Activated effector memory CD4-positive, alpha-beta T cell treated with anti-CD3 and anti-CD28 coated beads, Interleukin-2, amount 50 U/mL, for 16 hours (primary cell): ENCODE data around the gene FOCAD.

Experiments
- DNase-seq: peaks from one replicate; pipeline ENCODE4 v3.0.0-alpha.2; 2020

The FOCAD gene

GRCh38 chr9:20681467-20681866 lies 2.6 kb upstream of the FOCAD start:
- DNase-seq: no peak

- peak; percentile 78 for DNase-seq
These were observed 566 bp upstream of the FOCAD start for GRCh38 chr9:20683351-20684034.

DNA sequence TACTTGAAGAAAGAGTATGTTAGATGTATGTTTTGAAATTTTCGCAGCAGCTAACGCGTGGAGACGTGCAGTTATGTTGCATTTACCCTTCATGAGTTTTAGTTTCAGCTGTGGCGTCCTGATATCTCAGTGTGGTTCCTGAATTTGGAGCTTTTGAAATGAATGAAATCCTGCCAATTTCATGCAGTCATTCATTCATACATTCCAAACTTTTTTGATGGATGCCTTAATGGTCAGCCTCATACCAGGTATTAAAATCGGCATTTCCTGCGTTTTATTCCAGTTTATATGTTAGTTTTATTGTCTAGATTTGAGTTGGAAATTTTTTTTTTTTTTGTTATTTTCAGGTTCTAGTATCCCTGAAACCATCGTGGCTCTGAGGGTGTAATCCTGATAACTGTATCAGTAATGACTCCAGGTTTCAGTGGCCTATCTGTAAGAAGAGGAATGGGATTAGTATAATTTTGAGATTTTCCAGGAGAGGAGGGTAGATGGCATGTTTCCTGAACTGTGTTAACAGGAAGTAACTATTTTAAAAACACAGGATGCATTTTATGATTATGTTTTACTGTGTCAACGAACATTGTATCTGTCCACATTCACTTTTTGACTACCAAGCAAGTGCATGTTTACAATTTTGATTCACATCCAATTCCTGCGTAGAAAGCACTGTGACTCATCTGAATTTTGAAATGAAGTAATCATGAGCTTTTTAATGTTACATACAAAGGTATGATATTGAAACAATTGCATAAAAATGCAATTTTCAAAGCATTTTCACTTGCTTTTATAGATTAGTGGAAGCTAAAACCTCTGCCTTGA lies 1.0 kb downstream of the FOCAD start:
- no peak for DNase-seq

DNA sequence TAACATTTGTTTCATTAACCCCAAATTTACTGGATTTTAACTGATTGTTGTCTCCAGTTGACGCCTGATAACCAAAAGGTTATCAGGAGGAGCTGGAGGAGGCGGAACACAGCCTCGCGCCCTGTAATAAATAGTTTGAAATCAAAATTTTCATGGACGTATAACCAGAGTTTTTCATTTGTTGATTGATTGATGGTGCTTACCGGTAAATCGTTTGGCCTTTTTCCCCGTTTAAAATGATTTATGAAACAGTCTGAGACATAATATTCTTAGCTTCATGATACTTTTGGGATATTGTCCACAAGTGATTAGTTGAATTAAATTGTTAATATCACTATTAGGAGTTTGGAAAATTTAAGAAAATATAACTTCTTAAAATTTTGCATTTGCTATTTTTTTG lies 1.7 kb downstream of the FOCAD start:
- DNase-seq: no peak

GRCh38 chr9:20689833-20690232 lies 5.8 kb downstream of the FOCAD start:
- no peak for DNase-seq

GRCh38 chr9:20692554-20692953 lies 8.5 kb downstream of the FOCAD start:
- no peak for DNase-seq

DNA sequence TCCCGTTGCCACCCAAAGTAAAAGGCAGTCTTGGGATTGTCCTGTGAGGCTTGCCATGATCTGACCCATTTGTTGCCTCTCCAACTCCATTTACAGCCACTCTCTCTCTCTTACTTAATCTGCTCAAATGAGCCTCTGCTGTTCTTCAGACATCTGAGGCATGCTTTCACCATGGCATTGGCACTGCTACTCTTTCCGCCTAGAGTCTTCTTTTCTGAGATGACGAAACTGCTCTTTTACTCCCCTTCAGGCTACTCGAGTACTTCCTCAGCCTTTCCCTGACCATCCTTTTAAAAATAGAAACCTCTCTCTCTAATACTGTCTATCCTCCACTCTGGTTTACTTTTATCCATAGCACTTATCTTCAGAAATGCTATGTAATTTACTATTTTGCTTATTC lies 9.0 kb downstream of the FOCAD start:
- no peak for DNase-seq

GRCh38 chr9:20694248-20694647 lies 10.2 kb downstream of the FOCAD start:
- no peak for DNase-seq

GRCh38 chr9:20697021-20697719 lies 13.1 kb downstream of the FOCAD start:
- DNase-seq: no peak

- no peak for DNase-seq
These were observed 14.7 kb downstream of the FOCAD start for GRCh38 chr9:20698782-20699181.

DNA sequence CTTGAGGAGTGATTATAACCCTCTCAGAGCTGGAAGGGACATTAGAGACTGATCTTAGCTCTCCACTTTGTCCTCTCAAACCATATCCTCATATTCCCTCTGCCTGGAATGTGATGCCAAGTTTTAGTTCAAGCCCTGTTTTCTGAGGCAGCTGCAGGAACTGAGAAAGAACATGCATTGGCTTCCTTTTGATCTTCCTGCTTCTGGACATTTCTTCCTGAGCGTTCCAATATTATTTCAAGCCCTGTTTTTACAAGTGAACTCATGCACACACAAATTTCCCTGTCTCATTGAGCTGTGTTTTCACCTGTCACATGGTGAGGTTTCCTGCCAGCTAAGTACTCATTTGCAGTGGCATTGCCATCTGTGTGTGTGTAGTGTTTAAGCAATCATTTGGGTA lies 17.0 kb downstream of the FOCAD start:
- DNase-seq: no peak

DNA sequence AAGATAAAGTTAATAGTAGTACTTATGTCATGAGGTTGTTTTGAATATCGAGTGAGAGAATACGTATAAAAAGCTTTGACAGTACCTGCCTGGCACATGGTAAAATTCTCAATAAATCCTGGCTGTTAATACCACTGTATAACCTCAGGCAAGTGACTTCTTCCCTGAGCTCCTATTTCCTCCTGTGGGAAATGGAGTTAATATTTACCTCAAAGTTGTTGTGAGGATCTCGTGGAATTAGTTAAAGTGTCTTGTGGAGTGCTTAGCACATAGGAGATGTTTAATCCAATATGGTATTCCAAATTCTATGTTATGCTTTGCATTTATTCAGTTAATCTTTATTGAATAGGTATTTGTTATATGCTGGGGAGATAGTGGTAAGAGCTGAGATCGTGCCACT lies 18.5 kb downstream of the FOCAD start:
- DNase-seq: no peak

DNA sequence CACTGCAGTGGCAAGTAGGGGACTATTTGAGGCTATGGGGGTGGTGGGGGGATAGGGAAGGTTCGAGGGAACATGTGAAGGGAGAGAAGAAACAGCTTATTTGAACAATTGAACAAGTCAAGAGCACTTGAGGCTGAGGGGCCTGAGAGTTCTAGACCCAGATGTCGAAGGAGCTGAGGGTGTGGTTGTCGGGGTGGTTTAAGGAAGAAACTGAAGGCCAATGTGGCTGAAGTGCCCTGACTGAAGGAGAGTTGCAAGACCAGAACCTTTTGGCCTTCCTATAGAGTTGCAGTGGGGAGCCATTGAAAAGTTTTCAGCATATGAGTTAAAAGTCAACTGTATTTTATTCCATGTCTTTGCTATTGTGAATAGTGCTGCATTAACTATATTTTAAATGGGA lies 19.1 kb downstream of the FOCAD start:
- DNase-seq: no peak

- no peak for DNase-seq
These were observed 23.6 kb downstream of the FOCAD start for GRCh38 chr9:20707708-20708107.

GRCh38 chr9:20713172-20713571 lies 29.1 kb downstream of the FOCAD start:
- no peak for DNase-seq

- no peak for DNase-seq
These were observed 30.7 kb downstream of the FOCAD start for GRCh38 chr9:20714442-20715415.

DNA sequence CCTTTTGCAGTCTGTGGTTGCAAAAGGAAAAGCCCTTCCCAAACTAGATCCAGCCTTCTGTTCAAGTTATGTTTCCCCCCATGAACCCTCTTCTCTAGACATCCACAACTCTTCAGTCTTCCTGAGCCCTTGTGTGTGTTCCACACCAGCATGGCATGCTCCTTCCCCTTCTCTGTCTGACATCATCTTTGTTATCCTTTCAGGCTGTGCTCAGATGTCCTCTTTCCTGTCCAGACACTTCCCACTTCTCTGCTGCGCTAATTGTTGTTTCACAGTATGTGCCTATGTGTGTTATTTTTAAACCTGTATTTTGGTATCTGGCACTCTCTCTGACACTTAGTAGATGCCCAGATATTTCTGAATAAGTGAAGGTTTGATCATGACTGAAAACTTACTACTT lies 38.2 kb downstream of the FOCAD start:
- DNase-seq: no peak

DNA sequence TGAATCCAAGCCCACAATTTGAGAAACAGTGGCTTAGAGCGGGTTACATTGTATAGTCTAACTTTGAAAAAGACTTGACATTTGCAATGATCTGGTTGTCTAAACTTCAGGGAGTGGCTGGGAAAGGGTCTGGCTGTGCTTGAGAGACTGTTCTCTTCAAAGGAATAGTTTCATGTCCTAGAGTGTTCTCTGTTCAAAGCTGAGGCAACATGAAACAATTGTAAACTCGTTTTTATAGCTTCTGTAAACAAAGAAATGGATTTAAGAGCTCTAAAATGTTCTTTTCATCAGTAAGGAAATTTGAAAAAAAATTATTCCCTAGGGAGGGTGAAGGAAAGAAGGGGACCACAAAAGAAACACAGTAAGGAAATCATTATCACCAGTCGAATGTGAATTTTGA lies 41.6 kb downstream of the FOCAD start:
- no peak for DNase-seq

DNA sequence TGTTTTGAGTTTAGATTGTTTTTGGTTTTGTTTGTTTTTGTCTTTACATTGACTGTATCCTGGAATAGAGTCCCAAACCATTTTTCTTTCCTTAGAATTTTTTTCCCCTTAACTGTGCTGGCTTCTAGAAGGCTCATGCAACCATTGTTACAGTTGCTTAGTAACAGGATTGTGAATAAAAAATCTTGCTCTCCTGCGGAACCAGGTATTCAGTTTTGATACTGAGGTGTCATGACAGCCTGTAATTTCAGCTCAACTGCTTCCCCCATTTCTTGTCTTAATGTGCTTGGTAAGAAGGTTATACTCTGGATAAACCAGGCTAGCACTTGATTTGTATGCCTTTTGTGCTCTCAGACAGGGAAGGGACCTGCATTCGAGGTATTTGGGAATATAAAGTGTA lies 42.1 kb downstream of the FOCAD start:
- no peak for DNase-seq

GRCh38 chr9:20728493-20729220 lies 44.6 kb downstream of the FOCAD start:
- DNase-seq: no peak

- no peak for DNase-seq
These were observed 45.5 kb downstream of the FOCAD start for GRCh38 chr9:20729523-20729922.

DNA sequence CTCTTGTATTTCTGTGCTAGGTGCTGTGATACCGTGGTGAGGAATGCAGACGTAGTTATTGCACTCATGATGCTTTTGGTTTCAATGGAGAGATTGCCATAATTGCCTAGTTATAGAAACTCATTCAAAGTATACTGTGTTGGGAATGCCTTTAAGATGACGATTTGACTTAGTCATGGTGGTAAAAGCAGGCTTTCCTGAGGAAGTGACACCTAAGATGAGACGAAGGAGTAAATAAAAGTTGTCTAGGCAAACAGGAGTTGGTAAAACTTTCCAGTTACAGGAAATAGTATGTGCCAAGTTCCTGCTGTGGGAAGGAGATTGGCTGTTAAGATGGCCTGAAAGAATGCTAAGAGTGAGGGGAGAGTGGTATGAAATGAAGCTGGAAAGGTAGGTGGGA lies 48.1 kb downstream of the FOCAD start:
- DNase-seq: no peak
